Suppressor macrophage treated with lipopolysaccharide for 4 hours (primary cell): ENCODE measurements around the gene MRPL49.

Experiments
- DNase-seq: peaks from one replicate; pipeline ENCODE4 v3.0.0-alpha.2; 2020

The MRPL49 gene

DNA sequence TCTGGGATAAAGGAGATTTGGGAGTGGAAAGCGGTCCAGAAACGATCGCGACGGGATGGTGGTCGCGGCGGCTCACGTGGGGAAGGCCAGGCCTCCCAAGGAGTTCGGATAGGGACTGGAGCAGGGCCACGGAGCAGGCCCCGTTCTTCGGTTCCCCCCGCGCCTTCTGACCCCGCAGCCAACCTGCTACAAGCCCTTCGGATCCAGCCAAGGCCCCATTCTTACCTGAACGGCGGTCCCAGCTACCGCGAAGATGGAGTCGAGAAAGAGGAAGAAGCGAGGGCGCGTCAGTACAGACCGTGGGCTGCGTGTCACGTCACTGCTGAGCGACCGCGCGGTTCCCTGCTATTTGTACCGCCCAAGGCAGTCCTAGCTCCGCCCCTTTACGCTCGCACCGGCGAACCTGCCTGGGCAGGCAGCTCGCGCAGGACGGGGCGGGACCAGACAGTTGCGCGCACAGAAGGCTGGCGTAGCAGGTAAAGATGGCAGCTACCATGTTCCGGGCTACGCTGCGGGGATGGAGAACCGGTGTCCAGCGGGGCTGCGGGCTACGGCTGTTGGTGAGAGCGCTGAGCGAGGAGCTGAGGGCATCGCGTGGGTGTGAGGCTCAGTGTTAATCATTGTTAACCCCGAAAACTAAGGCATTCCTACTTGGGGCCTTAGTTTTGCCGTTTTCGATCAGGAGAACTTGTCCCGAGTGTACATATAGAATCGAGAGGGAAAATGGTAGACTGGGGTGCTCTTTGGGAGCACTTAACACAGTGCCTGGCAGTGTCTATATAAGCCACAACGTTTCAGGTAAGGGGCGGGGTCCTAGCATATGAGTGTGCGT, at the start of gene MRPL49, which contains the start of gene FAU:
TSS of gene MRPL49 (plus strand) at position 457 of the 832 bp plus-strand sequence. CDS start at position 483, 26 bp downstream.
TSS of gene FAU (minus strand) at position 270 of the 832 bp plus-strand sequence. CDS start 321 bp downstream, outside the sequence.
- DNase-seq = peak; percentile 98

DNA sequence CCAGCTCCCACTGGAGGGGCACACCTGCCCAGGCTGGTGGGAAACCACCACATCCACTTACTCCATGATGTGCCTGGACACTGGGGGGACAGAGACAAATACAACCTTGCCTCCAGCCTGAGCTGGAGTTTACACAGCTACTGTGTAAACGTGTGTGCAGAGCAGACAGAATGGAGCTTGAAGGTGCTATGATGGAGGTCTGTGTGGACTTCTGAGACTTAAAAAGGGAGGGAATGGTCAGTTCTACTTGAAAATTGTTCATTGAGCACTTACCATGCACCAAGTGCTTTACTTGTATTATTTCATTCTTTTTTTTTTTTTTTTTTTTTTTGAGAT, 49.5 kb upstream of the MRPL49 start:
- DNase-seq = no peak

DNA sequence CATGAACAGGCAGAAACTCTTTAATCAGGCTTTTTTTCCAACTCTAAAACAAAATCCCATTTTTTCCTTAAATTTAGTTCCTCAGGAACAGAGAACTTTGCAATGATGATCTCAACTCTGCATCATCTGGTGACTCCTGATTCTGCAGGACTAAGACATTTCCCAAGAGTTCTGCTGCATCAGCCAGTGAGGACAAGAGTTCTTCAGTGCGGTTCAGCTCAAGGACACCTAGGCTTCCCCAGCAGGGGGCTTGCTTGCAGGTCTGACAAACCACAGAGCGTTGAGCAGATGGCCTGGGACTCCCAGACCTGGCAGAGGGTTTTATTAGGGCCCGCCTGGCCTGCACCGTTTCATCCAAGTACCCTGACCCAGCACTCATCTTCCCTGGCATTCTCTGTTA, 44.7 kb upstream of the MRPL49 start:
- DNase-seq = peak; percentile 44

DNA sequence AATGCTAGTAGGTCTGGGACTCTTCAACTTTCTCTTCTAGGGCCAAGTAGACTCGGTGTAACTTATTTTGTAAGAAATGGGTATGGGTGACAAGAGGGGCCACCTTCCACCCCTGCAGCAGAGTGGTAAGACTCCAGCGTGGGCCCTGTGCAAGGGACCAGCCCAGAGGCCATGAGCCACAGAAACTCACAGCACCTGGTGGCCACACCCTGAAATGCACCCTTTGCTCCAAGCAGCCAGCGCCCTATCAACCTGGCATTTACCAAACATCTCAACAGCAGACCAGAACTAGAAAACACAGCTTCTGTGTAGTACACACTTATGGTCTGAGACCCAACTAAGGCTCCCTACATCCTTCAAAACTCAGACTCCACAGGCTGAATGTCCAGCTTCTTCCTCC, 44.0 kb upstream of the MRPL49 start:
- peak; percentile 59 for DNase-seq

DNA sequence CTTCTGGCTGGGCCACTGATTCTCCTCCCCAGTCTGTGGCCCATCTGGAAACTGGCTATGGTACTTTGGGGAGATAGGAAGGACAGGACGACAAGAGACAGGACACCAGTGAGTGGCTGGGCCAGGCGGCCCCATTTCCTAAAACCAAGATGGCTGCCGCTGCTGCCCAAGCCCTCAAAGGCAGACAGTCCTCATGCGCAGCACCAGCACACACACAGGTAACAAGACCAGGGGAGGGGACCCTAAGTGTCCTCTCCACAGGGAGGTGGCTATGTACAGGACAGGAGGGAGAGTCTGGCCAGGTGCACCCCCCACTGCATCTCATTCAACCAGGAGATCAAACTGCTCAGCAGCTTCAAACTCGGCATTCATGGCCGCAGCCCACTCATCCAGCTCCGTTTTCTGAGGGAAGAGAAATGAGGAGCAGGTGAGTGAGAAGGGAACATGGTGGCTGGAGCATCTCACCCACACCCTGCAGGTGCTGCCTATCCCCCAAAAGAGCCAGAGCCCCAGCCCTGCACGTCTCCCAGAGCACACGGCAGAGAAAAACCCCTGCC, 43.3 kb upstream of the MRPL49 start:
- no peak for DNase-seq

DNA sequence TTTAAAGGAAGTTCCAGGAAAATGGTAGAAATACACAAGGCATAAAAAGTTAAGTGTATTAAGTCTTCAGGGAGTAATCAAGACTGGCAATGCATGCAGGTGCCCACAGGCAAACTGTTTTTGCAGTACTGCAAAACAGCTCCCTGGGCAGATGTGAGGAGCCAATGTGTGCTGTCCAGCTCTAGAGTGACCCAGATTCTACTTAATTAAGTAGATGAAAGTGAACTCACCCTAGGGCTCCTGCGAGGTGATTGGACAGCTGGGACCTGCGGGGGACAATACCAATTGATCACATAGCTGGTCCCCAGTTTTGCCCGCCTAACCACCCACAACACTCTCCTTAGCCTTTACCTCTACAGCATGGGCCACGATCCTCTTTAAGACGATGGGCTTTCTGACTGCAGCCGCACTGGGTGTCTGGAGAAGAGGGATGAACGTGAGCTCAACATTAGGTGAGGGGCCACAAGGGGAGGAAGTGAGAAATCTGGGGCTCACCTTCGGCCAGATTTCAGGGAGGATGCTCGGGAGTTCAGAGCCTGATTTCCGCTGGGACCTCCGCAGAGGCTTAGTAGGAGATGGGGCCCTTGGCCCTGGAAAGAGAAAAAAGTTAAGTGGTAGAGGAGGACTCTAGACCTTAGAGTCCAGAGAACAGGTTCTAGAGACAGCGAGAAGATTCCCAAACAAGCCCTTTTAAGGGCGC, 38.8 kb upstream of the MRPL49 start:
- no peak for DNase-seq

DNA sequence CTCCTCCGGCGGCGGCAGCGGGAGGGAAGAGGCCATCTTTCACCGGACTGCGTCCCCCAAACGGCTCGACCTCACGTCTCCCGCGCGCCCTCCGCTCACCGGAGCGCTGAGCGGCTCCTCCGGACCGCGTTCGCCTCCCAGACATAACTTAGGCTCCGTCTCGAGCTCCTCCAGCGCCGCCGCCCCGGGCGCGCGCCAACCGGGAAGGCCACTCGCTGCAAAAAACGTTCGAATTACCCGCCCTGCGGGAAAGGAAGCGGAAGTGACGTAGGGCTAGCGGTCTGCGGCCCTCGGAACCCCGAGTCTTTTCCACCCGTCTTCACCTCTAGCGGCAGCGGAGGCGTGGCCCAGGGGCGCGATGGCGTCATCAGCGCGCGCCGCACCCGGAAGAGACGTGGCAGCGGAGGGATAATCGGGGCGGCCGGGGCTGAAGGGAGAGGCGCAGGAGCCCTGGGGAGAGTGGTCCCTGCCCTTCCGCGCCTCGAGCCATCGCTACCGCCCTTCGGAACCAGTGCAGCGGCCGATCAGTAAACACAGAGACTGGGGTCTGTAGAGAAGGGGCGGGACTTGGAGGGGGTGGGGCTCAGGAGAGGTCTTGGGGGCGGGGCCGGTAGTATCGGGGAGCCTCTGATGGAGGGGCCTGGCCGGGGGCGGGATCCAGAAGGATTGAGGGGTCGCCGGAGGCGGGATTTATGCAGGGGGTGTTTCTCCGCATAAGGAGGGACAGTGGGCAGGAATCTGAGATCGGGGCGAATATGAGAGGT, 38.1 kb upstream of the MRPL49 start, which contains the start of the genes CDCA5 and ZFPL1:
TSS of gene CDCA5 (minus strand) at position 207 of the 764 bp plus-strand sequence. CDS start at position 145, 62 bp downstream.
TSS of gene ZFPL1 (plus strand) at position 389 of the 764 bp plus-strand sequence. CDS start 477 bp downstream, outside the sequence.
- peak; percentile 98 for DNase-seq

DNA sequence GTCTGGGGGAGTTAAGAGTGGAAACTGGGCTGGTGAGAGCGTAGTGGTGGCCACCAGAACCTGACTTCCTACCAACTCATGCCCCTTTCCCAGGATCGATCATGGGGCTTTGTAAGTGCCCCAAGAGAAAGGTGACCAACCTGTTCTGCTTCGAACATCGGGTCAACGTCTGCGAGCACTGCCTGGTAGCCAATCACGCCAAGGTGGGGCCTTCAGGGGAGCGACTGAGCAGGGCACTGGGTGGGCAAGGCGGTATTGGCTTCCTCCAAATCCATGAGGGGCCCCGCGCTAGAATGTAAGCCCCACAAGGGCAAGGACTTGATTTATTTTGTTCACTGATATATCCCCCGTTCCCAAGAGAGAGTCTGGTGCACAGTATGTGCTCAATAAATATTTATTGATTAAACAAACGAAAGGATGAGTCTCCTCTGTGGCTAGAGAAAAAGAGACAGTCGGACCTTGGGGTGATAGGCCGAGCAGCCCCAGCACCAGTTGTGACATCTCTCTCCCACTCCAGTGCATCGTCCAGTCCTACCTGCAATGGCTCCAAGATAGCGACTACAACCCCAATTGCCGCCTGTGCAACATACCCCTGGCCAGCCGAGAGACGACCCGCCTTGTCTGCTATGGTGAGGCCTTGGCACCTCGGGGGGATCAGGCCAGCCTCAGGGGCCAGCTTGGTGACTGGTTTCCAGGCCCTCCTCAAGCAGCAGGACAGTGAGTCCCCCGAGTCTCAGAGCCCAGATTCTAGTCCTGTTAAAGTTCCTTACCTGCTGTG, 37.3 kb upstream of the MRPL49 start:
- DNase-seq = no peak

DNA sequence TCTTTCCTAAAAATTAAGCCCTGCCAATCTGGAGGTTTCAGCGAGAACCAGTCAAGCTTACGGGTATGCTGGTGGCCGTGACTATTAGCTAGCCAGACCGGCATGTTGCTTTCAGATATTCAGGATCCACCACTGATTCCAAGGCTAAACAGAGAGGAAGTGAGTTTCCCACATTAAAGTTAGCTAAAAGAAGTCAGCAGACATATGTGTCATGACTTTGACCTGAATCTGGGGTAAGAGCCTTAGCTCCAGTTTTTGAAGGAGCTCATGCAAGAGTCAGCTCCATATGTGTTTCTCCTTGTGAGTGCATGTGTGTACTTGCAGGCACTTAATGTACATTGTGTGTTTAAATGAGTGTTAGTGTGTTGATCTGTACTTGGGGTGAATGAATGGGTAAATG, 36.7 kb upstream of the MRPL49 start:
- DNase-seq = peak; percentile 36

DNA sequence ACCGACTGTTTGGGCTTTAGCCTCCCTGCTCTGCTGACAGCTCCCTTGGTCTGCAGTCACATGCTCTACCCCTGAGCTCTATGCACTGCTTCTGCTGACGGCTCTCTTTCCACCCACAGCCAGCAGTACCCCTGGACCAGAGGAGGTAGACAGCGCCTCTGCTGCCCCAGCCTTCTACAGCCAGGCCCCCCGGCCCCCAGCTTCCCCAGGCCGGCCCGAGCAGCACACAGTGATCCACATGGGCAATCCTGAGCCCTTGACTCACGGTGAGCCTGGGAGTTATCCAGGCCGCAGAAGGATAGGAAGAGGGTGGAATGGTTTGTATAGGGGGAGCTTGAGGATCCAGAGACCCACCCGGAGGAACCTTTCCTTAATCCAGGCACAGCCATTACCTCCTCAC, 35.3 kb upstream of the MRPL49 start:
- DNase-seq = no peak

DNA sequence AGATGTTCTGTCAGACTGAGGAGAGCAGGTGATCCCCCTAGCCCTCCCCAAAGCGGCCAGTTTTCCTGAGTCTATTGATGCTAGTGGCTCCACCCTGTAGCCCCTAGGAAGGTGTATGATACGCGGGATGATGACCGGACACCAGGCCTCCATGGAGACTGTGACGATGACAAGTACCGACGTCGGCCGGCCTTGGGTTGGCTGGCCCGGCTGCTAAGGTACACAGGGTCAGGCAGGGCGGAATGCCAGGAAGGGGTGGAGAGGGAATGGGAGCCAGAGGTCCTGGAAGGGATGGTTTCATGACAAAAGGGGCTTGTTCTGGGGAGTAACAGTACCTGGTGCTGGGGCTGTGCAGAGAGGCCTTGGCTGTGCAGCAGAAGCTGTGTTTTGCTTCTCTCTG, 34.9 kb upstream of the MRPL49 start:
- no peak for DNase-seq

DNA sequence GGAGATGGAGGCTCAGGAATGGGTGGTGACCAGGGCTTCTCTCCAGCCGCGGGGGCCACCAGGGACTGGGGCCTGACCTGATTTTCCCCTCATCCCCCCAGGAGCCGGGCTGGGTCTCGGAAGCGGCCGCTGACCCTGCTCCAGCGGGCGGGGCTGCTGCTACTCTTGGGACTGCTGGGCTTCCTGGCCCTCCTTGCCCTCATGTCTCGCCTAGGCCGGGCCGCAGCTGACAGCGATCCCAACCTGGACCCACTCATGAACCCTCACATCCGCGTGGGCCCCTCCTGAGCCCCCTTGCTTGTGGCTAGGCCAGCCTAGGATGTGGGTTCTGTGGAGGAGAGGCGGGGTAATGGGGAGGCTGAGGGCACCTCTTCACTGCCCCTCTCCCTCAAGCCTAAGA, 34.3 kb upstream of the MRPL49 start:
- no peak for DNase-seq

DNA sequence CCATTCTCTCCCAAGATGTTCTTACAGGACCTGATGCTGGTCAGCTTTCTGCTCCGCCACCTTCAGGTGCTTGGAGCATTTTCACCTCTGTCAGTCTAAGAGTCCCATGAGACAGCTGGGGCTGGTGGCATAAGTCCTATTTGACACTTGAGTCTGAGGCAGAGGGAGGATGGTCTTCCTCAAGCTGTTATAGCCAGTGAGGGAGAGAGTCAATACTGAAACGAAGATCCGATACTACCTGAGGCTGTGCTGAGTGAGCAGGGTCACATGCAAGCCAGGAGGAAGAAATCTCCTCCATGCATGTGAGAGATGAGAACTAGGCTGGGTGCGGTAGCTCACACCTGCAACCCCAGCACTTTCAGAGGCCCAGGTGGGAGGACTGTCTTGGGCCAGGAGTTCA, 32.5 kb upstream of the MRPL49 start:
- no peak for DNase-seq

DNA sequence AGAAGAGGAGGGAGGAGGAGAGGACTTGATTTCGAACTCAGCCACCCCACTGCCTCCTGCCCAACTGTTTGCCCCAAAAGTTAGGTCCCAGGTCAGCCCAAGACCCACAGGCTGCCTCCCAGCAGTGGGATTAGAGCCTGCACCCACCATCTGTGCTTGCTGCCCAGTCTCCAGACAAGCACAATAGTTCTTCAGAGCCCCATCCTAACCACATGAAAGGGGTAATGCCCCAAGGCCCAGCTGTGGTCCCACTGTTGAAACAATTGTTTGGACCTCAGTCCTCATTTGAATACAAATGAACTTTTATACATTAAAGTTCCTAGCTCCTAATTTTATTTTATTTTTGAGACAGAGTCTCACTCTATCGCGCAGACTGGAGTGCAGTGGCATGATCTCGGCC, 31.5 kb upstream of the MRPL49 start:
- no peak for DNase-seq

DNA sequence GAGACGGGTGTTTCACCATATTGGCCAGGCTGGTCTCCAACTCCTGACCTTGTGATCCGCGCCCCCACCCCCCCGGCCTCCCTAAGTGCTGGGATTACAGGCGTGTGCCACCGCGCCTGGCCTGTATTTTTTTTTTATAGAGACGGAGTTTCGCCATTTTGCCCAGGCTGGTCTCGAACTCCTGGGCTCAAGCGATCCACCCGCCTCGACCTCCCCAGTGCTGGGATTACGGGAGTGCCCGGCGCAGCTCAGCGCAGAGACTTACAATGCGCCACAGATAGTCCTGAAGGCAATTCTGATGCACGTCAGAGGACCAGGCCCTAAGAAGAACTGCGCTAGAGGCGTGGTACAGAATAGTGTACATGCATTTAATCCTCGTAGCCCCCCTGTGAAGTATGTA, 26.7 kb upstream of the MRPL49 start:
- DNase-seq = no peak

DNA sequence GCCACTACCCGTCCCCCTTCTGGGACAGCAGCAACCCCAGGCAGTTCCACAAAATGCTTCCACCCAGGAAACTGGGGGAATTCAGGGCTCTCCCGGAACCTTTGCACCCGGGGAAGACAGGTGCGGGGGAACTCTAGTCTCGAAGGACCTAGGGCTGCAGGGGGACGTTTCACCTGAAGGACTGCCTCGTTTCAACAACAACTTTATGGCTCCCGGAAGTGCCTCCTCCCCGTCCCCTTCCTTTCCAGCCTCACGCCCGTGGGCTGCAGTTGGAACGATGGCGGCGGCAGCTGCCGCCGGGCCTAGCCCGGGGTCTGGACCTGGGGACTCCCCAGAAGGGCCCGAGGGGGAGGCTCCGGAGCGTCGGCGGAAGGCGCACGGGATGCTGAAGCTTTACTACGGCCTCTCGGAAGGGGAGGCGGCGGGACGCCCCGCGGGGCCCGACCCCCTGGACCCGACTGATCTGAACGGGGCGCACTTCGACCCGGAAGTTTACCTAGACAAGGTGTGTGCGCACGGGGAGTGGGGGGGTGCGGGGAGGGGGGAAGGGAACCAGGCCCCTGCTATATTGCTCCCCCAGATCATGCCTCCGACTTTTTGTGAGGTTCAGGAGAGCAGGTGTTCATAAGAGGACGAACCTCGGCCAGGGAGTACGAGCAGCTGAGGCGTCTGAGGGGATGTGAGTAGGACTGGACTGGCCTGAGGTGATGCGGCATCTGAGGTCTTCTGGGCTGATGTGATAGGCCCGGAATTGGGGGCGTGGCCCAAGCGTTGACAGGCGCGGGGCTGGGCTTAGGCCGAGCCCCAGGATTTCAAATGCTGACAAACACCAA, 25.9 kb upstream of the MRPL49 start, which contains the start of gene VPS51:
TSS of gene VPS51 (plus strand) at position 241 of the 833 bp plus-strand sequence. CDS start at position 278, 37 bp downstream.
- DNase-seq = peak; percentile 87

DNA sequence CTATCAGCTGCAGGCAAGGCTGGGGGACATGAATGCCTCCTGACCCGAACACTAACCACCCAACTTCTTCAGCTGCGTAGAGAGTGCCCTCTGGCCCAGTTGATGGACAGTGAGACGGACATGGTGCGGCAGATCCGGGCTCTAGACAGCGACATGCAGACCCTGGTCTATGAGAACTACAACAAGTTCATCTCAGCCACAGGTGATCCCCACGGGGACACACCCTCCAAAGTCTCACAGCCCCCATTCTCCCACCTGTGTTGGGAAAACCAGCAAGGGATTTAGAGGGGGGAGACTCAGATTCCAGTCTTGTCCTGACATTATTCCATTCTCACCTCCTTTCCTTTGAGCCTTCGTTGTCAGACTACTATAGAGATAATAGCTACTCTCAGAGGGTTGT, 25.2 kb upstream of the MRPL49 start:
- DNase-seq = no peak

DNA sequence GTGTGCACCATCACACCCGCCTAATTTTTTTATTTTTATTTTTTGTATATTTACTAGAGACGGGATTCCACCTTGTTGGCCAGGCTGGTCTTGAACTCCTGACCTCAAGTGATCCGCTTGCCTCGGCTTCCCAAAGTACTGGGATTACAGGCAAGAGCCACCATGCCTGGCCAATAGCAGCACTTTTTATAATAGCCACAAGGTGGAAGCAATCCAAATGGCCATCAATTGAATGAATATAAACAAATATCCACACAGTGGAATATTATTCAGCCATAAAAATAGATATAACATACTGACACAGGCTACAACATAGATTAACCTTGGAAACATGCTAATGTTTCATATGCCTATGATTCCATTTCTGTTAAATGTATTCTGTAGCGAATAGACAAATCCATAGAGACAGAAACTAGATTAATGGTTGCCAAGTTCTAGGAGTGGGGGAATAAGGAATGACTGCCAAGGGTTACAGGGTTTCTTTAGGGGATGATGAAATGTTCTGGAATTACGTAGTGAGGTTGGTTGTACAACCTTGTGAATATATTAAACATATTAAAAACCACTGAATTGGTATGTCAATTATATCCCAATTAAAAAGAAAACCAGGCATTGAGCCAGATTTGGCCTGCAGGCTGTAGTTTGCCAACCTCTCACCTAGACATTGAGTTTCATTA, 21.3 kb upstream of the MRPL49 start:
- DNase-seq = no peak

DNA sequence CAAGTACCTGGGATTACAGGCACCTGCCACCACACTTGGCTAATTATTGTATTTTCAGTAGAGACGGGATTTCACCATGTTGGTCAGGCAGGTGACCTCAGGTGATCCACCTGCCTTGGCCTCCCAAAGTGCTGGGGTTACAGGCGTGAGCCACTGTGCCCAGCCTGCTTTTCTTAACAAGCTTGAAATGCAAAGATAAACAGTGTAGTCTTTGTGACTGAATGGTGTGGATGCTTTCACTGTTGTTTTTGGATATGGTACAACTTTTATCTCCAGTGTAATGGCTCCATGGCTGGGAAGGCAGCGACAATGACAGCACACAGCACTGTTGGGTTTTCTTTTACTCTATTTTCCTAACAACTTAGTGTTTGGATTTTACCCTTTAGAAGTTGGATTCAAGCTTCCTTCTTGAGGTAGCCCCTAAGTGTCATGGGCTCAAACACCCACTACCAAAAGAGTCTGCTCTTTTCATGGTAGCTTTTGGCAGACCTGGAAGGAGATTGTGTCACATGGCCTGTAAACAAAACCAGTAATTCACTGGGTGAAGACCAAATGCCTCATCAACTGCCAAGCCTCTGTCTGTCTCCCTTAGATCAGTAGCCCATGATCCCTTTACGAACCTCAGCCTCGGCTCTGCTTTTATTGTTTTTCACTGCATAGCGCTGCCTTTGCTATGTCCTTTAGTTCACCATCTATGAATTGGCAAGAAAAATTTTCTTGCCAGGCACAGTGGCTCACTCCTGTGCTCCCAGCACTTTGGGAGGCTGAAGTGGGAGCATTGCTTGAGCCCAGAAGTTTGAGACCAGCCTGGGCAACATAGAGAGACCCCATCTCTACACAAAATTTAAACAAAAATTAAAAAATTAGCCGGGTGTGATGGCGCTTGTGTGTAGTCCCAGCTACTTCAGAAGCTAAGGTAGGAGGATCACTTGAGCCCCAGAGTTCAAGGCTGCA, 19.7 kb upstream of the MRPL49 start:
- DNase-seq = no peak
